Parathyroid adenoma (tissue), 2 donors: Measurements from ENCODE around the gene IFT81.

Source experiments
- H2AFZ ChIP-seq: fragments of 300-600 bp; sonication (generic); one replicate; pipeline ENCODE4 v1.7.0; 2017; ENCODE audit warnings: antibody characterized with exemption, mild to moderate bottlenecking
- H3K27ac ChIP-seq: fragments of 300-600 bp; sonication (generic); one replicate; pipeline ENCODE4 v1.7.0; 2017
- H3K27me3 ChIP-seq: fragments of 300-600 bp; sonication (generic); one replicate; pipeline ENCODE4 v1.7.0; 2017; ENCODE audit warnings: low read length; ENCODE audit not compliant: control insufficient read depth, insufficient read depth
- H3K36me3 ChIP-seq: fragments of 300-600 bp; sonication (generic); one replicate; pipeline ENCODE4 v1.7.0; 2017; ENCODE audit warnings: low read length; ENCODE audit not compliant: control insufficient read depth, insufficient read depth
- H3K4me1 ChIP-seq: fragments of 300-600 bp; sonication (generic); one replicate; pipeline ENCODE4 v1.7.0; 2017; ENCODE audit warnings: control low read depth
- H3K4me2 ChIP-seq: fragments of 300-600 bp; sonication (generic); one replicate; pipeline ENCODE4 v1.7.0; 2017; ENCODE audit warnings: low read length
- H3K4me3 ChIP-seq: fragments of 300-600 bp; sonication (generic); one replicate; pipeline ENCODE4 v1.7.0; 2017; ENCODE audit warnings: low read depth, low read length
- H3K79me2 ChIP-seq: fragments of 300-600 bp; sonication (generic); one replicate; pipeline ENCODE4 v1.7.0; 2017; ENCODE audit warnings: control low read depth
- H3K9ac ChIP-seq: fragments of 300-600 bp; sonication (generic); one replicate; pipeline ENCODE4 v1.7.0; 2017; ENCODE audit warnings: mild to moderate bottlenecking
- H3K9me3 ChIP-seq: fragments of 300-600 bp; sonication (generic); one replicate; pipeline ENCODE4 v1.7.0; 2017; ENCODE audit warnings: low read length; ENCODE audit not compliant: control insufficient read depth
- TF ChIP-seq, protein P1 (sequence below): fragments of 300-600 bp; sonication (generic); IDR thresholded peaks from one replicate; pipeline ENCODE4 v1.7.0; 2017; ENCODE audit warnings: antibody characterized with exemption, mild to moderate bottlenecking
- donor health status: primary hyperparathyroidism.

IFT81 gene

DNA sequence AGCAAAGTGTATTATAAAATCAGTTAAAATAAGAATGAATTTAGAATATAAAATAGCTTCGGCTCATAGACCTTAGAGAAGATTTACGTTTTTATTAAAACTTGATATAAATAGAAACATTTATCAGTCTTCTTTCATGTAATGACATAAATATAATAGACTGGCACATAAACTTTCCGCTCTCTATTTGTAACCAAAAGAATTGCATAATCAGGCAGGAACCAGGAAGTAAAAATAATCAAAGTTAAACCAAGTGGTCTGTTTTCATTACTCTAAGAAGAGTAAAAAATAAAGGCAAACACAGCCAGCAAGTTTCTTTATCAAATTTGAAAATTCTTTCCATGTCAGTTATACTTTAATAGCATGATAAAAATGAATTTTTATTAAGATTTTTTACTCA is 110.6 kb downstream of the IFT81 start:
- Histone ChIP-seq H2AFZ (no peak overlapping the region), H3K4me2 (no peak overlapping the region), H3K27ac (no peak overlapping the region), H3K9me3 (no peaks in the 10 kb centered on the region), H3K4me1 (no peaks in the 10 kb centered on the region), H3K27me3 (no peaks in the 10 kb centered on the region), H3K4me3 (no peak overlapping the region), H3K79me2 (no peaks in the 10 kb centered on the region), H3K9ac (no peak overlapping the region), H3K36me3 (no peaks in the 10 kb centered on the region)
- TF ChIP-seq, protein P1, sequence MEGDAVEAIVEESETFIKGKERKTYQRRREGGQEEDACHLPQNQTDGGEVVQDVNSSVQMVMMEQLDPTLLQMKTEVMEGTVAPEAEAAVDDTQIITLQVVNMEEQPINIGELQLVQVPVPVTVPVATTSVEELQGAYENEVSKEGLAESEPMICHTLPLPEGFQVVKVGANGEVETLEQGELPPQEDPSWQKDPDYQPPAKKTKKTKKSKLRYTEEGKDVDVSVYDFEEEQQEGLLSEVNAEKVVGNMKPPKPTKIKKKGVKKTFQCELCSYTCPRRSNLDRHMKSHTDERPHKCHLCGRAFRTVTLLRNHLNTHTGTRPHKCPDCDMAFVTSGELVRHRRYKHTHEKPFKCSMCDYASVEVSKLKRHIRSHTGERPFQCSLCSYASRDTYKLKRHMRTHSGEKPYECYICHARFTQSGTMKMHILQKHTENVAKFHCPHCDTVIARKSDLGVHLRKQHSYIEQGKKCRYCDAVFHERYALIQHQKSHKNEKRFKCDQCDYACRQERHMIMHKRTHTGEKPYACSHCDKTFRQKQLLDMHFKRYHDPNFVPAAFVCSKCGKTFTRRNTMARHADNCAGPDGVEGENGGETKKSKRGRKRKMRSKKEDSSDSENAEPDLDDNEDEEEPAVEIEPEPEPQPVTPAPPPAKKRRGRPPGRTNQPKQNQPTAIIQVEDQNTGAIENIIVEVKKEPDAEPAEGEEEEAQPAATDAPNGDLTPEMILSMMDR = no peak

DNA sequence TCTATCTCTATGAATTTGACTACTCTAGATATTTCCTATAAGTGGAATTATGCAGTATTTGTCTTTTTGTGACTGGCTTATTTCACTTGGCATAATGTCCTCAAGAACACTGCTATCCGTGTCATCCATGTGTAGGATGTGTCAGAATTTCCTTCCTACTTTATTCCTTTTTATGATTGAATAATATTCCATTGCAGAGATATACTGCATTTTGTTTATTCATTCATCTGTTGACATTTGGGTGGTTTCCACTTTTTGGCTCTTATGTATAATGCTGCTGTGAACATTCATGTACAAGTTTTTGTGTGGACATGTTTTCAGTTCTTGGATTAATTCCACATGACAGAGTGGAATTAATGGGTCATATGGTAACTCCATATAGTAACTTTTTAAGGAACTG is 111.2 kb downstream of the IFT81 start:
- H3K27ac ChIP-seq = no peak overlapping the region
- TF ChIP-seq, protein P1 = no peak
- H3K36me3 ChIP-seq = no peaks in the 10 kb centered on the region
- H3K27me3 ChIP-seq = no peaks in the 10 kb centered on the region
- H2AFZ ChIP-seq = no peak overlapping the region
- H3K4me2 ChIP-seq = no peak overlapping the region
- no peaks in the 10 kb centered on the region for H3K9me3 ChIP-seq
- H3K4me3 ChIP-seq = no peak overlapping the region
- no peak overlapping the region for H3K9ac ChIP-seq
- no peaks in the 10 kb centered on the region for H3K79me2 ChIP-seq
- H3K4me1 ChIP-seq = no peaks in the 10 kb centered on the region

GRCh38 chr12:110243227-110243626 is 119.1 kb downstream of the IFT81 start:
- Histone ChIP-seq H3K4me1 (no peaks in the 10 kb centered on the region), H3K9ac (no peak overlapping the region), H3K27ac (no peak overlapping the region)

GRCh38 chr12:110244372-110244771 is 120.2 kb downstream of the IFT81 start:
- Histone ChIP-seq H3K36me3 (no peaks in the 10 kb centered on the region), H3K4me1 (no peaks in the 10 kb centered on the region), H3K9ac (no peak overlapping the region), H3K4me3 (no peak overlapping the region), H2AFZ (no peak overlapping the region), H3K79me2 (no peaks in the 10 kb centered on the region), H3K27me3 (no peaks in the 10 kb centered on the region), H3K4me2 (no peak overlapping the region), H3K27ac (no peak overlapping the region), H3K9me3 (no peaks in the 10 kb centered on the region)
- TF ChIP-seq, protein P1 = no peak

More at GRCh38 chr12:110243227-110243626, 119.1 kb downstream of the IFT81 start:
- Histone ChIP-seq H3K79me2 (no peaks in the 10 kb centered on the region), H3K9me3 (no peaks in the 10 kb centered on the region), H2AFZ (no peak overlapping the region), H3K4me2 (no peak overlapping the region), H3K36me3 (no peaks in the 10 kb centered on the region), H3K4me3 (no peak overlapping the region), H3K27me3 (no peaks in the 10 kb centered on the region)
- TF ChIP-seq, protein P1 = no peak

GRCh38 chr12:110244829-110245228 is 120.7 kb downstream of the IFT81 start:
- Histone ChIP-seq H3K27me3 (no peaks in the 10 kb centered on the region), H3K9ac (no peak overlapping the region), H3K4me1 (no peaks in the 10 kb centered on the region), H2AFZ (no peak overlapping the region), H3K4me3 (no peak overlapping the region), H3K27ac (no peak overlapping the region), H3K36me3 (no peaks in the 10 kb centered on the region), H3K4me2 (no peak overlapping the region), H3K9me3 (no peaks in the 10 kb centered on the region), H3K79me2 (no peaks in the 10 kb centered on the region)
- TF ChIP-seq, protein P1 = no peak
